ENCODE data around the gene CUEDC2. TPM values are rescaled to one million over a fixed set of nuclear protein-coding genes. Genes with fewer than 3 reads are reported as not detected.

Gene CUEDC2
- total and polyA plus RNA-seq, 8 donors: 47.0 to 81.0 (median 71.7) TPM

GRCh38 chr10:102400076-102400475 lies 32.3 kb downstream of the CUEDC2 start:
- no peaks in the 10 kb centered on the region for H3K27me3 ChIP-seq
- no peak overlapping the region for H3K27ac ChIP-seq
- DNase-seq: no peak
- TF ChIP-seq CTCF (IDR thresholded peaks at IDR 0.05): no peak
- peaks cover 10 to 46% of the 10 kb centered on the region in 2 donors for H3K4me1 ChIP-seq
- no peak for ATAC-seq
- H3K9me3 ChIP-seq: no peaks in the 10 kb centered on the region
- intact Hi-C loops (cut with DNase I): no loop called here
- peak overlapping the region in 1 of 2 donors; percentile 44 for H3K4me3 ChIP-seq
- H3K36me3 ChIP-seq: peaks cover 0 to 67% of the 10 kb centered on the region in 2 donors

- H3K27me3 ChIP-seq: no peaks in the 10 kb centered on the region
- peak; percentile 92 to 95 for TF ChIP-seq CTCF (IDR thresholded peaks at IDR 0.05)
- no peaks in the 10 kb centered on the region for H3K9me3 ChIP-seq
- H3K4me3 ChIP-seq: peak overlapping the region; percentile 44 to 47
- intact Hi-C loops (cut with DNase I): loop anchor here in 1 of 2 donors (10.0 kb wide), 1 partner anchor 195 kb away; no protein-coding TSS in a partner anchor
- H3K36me3 ChIP-seq: peaks cover 0 to 67% of the 10 kb centered on the region in 2 donors
- DNase-seq (peak; percentile 84 to 99 (median 92)), ATAC-seq (peak; percentile 81)
- peaks cover 10 to 46% of the 10 kb centered on the region in 2 donors for H3K4me1 ChIP-seq
- H3K27ac ChIP-seq: peak overlapping the region; percentile 80 to 84
These were observed 33.0 kb downstream of the CUEDC2 start for GRCh38 chr10:102399217-102400021.

GRCh38 chr10:102398172-102399020 lies 34.0 kb downstream of the CUEDC2 start:
- Histone ChIP-seq H3K36me3 (peaks cover 0 to 64% of the 10 kb centered on the region in 2 donors), H3K4me3 (peak overlapping the region in 1 of 2 donors; percentile 44), H3K9me3 (no peaks in the 10 kb centered on the region), H3K27me3 (no peaks in the 10 kb centered on the region), H3K4me1 (peaks cover 13 to 50% of the 10 kb centered on the region in 2 donors), H3K27ac (peak overlapping the region in 1 of 2 donors; percentile 80)
- intact Hi-C loops (cut with DNase I): loop anchor here in 1 of 2 donors (10.0 kb wide), 1 partner anchor 196 kb away; no protein-coding TSS in a partner anchor
- no peak for TF ChIP-seq CTCF (IDR thresholded peaks at IDR 0.05)
- ATAC-seq (no peak), DNase-seq (no peak)

- TF ChIP-seq CTCF (IDR thresholded peaks at IDR 0.05): no peak
- Histone ChIP-seq H3K36me3 (peaks cover 0 to 55% of the 10 kb centered on the region in 2 donors), H3K4me1 (peaks cover 13 to 57% of the 10 kb centered on the region in 2 donors), H3K27me3 (no peaks in the 10 kb centered on the region), H3K4me3 (peak overlapping the region in 1 of 2 donors; percentile 72), H3K9me3 (no peaks in the 10 kb centered on the region), H3K27ac (peak overlapping the region in 1 of 2 donors; percentile 96)
- ATAC-seq (no peak), DNase-seq (no peak)
- intact Hi-C loops (cut with DNase I): loop anchor here in 1 of 2 donors (10.0 kb wide), 1 partner anchor 197 kb away; no protein-coding TSS in a partner anchor
These were observed 34.9 kb downstream of the CUEDC2 start for GRCh38 chr10:102397222-102398171.
